ENCODE results near the gene AQP7.
"Not testable (repeated sequence)": the region's sequence is repeated elsewhere in the genome, so short reads cannot be mapped to it uniquely, and the experiment has no call there.

Gene AQP7

GRCh38 chr9:33366979-33367480, 35.3 kb downstream of the AQP7 start:
- DNase-seq = no peak

GRCh38 chr9:33364814-33365213, 37.6 kb downstream of the AQP7 start:
- not testable (repeated sequence) for DNase-seq

DNA sequence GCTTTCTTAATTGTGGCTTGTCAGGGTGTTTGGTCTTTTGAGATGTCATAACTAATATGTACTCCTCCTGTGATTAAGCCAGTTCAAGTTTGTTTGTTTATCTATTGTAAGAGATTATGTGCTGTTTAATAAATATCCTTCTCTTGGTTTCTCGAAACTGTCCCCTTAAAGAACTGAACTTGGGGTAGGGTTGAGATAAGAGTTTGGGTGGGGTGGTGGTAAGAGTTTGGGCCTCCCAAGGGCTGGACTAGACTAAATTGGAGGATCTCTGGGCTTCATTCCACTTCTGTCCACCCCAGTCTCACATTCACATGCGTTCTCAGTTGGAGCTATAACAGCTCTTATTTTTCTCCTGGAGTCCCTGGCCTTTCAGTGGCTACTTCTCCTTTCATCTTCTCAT, 38.2 kb downstream of the AQP7 start:
- no peak for DNase-seq

- not testable (repeated sequence) for DNase-seq
Measured at GRCh38 chr9:33358641-33359040, 43.7 kb downstream of the AQP7 start.

GRCh38 chr9:33355933-33356332, 46.4 kb downstream of the AQP7 start:
- DNase-seq = no peak

- DNase-seq = no peak
Measured at GRCh38 chr9:33354651-33355211, 47.6 kb downstream of the AQP7 start.

- no peak for DNase-seq
Measured at GRCh38 chr9:33351547-33351946, 50.8 kb downstream of the AQP7 start.

GRCh38 chr9:33350310-33350709, 52.1 kb downstream of the AQP7 start:
- DNase-seq = no peak

GRCh38 chr9:33349743-33350142, 52.6 kb downstream of the AQP7 start:
- DNase-seq = no peak

DNA sequence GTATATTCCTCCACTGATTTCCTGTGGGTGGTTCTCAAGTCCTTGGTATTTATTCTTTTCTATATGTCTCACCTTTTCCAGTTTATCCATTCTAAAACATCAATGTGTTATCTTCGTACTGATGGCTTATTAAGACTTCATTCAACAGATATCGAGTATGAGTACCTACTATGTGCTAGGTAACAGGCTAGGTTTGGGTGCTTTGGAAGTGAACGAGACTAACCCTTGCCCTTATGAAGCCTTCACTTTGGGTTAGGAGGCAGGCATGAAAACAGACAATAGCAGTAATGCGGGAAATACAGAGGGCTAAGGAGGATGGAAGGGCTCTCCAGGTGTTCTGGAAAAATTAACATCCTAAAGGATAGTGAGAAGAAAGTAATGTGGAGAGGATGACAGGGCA, 53.4 kb downstream of the AQP7 start:
- no peak for DNase-seq

- DNase-seq = no peak
Measured at GRCh38 chr9:33346564-33346963, 55.8 kb downstream of the AQP7 start.

DNA sequence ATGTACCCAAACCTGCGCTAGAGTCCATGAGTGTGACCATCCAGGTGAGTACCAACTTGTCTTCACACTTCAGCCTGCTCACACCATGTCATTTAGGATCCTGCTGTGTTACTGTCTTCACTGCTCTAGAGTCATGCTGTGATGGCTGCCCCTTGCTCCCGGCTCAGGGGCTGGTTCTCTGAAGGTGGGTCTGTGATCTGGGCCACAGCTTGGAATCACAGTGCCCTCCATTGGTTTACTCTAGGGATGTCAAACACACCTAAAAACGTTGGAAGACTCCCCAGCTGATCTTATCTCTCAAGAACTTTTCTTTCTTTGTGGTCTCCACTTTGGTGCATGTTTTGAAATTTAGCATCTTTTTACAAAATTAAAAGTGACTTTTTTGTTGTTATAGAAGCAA, 58.2 kb downstream of the AQP7 start:
- no peak for DNase-seq

GRCh38 chr9:33341182-33341581, 61.2 kb downstream of the AQP7 start:
- no peak for DNase-seq

DNA sequence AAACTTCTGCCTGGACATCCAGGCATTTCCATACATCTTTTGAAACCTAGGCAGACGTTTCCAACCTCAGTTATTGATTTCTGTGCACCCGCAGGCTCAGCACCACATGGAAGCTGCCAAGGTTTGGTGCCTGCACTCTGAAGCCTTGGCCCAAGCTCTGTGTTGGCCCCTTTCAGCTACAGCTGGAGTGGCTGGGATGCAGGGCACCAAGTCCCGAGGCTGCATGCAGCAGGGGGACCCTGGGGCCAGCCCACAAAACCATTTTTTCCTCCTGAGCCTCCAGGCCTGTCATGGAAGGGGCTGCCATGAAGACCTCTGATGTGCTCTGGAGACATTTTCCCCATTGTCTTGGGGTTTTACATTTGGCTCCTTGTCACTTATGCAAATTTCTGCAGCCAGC, 62.2 kb downstream of the AQP7 start:
- DNase-seq = no peak

Measured in cortex of kidney (tissue), 1 donor.